Omental fat pad (tissue), 4 donors: ENCODE results near the gene GRIA1. TPM values are rescaled to one million over a fixed set of nuclear protein-coding genes. Genes with fewer than 3 reads are reported as not detected.

ENCODE experiments used
- ATAC-seq: fragments of 150-250 bp; one replicate; pipeline ENCODE4 v1.9.1; 2016; ENCODE audit warnings: mild to moderate bottlenecking, moderate library complexity; ENCODE audit not compliant: low FRiP score
- DNase-seq: peaks from one replicate; pipeline ENCODE4 v3.0.0-alpha.2; 2019; ENCODE audit warnings: low spot score
- CTCF ChIP-seq, 3 donors: fragments of 450-650 bp; IDR thresholded peaks; one replicate each; pipeline ENCODE4 v1.5.1; 2016 to 2017; ENCODE audit warnings: antibody characterized with exemption in 3 of 3, mild to moderate bottlenecking in 3 of 3, moderate library complexity in 2 of 3
- total RNA-seq, 4 donors: library from RNA; depleted of rRNA; stranded (reverse); fragments of >200 nt; gene quantifications; one replicate each; pipeline ENCODE4 v1.1.0, GENCODE V29; 2016

The GRIA1 gene
- total RNA-seq, 4 donors from 2014 or later = 1.7 to 9.6 (median 5.0) TPM; not detected in 1

- DNase-seq (no peak), ATAC-seq (no peak)
- TF ChIP-seq CTCF (IDR thresholded peaks at IDR 0.05) = no peak
These were observed 254.3 kb downstream of the GRIA1 start for GRCh38 chr5:153744751-153745150.

- TF ChIP-seq CTCF (IDR thresholded peaks at IDR 0.05) = no peak
- DNase-seq = no peak
- ATAC-seq = no peak
These were observed 255.4 kb downstream of the GRIA1 start for GRCh38 chr5:153745778-153746395.

GRCh38 chr5:153746440-153746839 is 256.0 kb downstream of the GRIA1 start:
- DNase-seq = no peak
- no peak for ATAC-seq
- TF ChIP-seq CTCF (IDR thresholded peaks at IDR 0.05) = no peak

- DNase-seq (no peak), ATAC-seq (no peak)
- no peak for TF ChIP-seq CTCF (IDR thresholded peaks at IDR 0.05)
These were observed 258.4 kb downstream of the GRIA1 start for GRCh38 chr5:153748823-153749222.

GRCh38 chr5:153749960-153750359 is 259.5 kb downstream of the GRIA1 start:
- DNase-seq = no peak
- no peak for TF ChIP-seq CTCF (IDR thresholded peaks at IDR 0.05)
- no peak for ATAC-seq

GRCh38 chr5:153751251-153751650 is 260.8 kb downstream of the GRIA1 start:
- TF ChIP-seq CTCF (IDR thresholded peaks at IDR 0.05) = no peak
- ATAC-seq (no peak), DNase-seq (no peak)

GRCh38 chr5:153752890-153753289 is 262.4 kb downstream of the GRIA1 start:
- DNase-seq (no peak), ATAC-seq (no peak)
- TF ChIP-seq CTCF (IDR thresholded peaks at IDR 0.05) = no peak
